GM19468 (cell line): ENCODE results near the gene CUL9.
A peak's percentile ranks its signal among the peaks of the same experiment; 100 is the strongest.
"Not testable (repeated sequence)": the region's sequence is repeated elsewhere in the genome, so short reads cannot be mapped to it uniquely, and the experiment has no call there.

Experiments used
- ATAC-seq: cut with Tn5 transposase; IDR thresholded peaks from one replicate; pipeline ENCODE4 v1.9.1; 2021; ENCODE audit warnings: mild to moderate bottlenecking, moderate library complexity, moderate number of reproducible peaks; ENCODE audit not compliant: unreplicated experiment; ENCODE audit errors: extremely low read depth

CUL9 gene

GRCh38 chr6:43181942-43182860 is at the start of gene CUL9:
Gene CUL9 (plus strand): TSS chr6:43182196. CDS start chr6:43184311, 2,115 bp downstream.
- ATAC-seq, result peak; percentile 78

- no peak for ATAC-seq
Measured at GRCh38 chr6:43138267-43138666, 43.7 kb upstream of the CUL9 start.

GRCh38 chr6:43139973-43140372 is 42.0 kb upstream of the CUL9 start:
- not testable (repeated sequence) for ATAC-seq

GRCh38 chr6:43141644-43142043 is 40.4 kb upstream of the CUL9 start:
- no peak for ATAC-seq

GRCh38 chr6:43142101-43142500 is 39.9 kb upstream of the CUL9 start:
- ATAC-seq, result no peak

- no peak for ATAC-seq
Measured at GRCh38 chr6:43143235-43144128, 38.5 kb upstream of the CUL9 start.

- ATAC-seq, result no peak
Measured at GRCh38 chr6:43144879-43145278, 37.1 kb upstream of the CUL9 start.

- ATAC-seq, result no peak
Measured at GRCh38 chr6:43146261-43146660, 35.7 kb upstream of the CUL9 start.

GRCh38 chr6:43146709-43147688 is 35.0 kb upstream of the CUL9 start:
- ATAC-seq, result no peak

GRCh38 chr6:43147691-43148477 is 34.1 kb upstream of the CUL9 start:
- no peak for ATAC-seq

- no peak for ATAC-seq
Measured at GRCh38 chr6:43149265-43149664, 32.7 kb upstream of the CUL9 start.

- no peak for ATAC-seq
Measured at GRCh38 chr6:43150051-43150751, 31.8 kb upstream of the CUL9 start.

- ATAC-seq, result no peak
Measured at GRCh38 chr6:43159599-43159998, 22.4 kb upstream of the CUL9 start.

- no peak for ATAC-seq
Measured at GRCh38 chr6:43163899-43164298, 18.1 kb upstream of the CUL9 start.

GRCh38 chr6:43170417-43170930 is 11.5 kb upstream of the CUL9 start:
- no peak for ATAC-seq

GRCh38 chr6:43170931-43171706 is 10.9 kb upstream of the CUL9 start, which contains the start of gene SRF:
Gene SRF (plus strand): TSS chr6:43171269. CDS start chr6:43171657, 388 bp downstream.
- peak; percentile 33 for ATAC-seq

GRCh38 chr6:43171707-43172103 is 10.3 kb upstream of the CUL9 start:
- ATAC-seq, result no peak
